ENCODE results near the gene ZNF608. TPM values are rescaled to one million over a fixed set of nuclear protein-coding genes. Genes with fewer than 3 reads are reported as not detected.

The ZNF608 gene
- total and polyA plus RNA-seq, 9 of the 15 experiments (the other 6 are each of a cell fraction or from before 2014, with no cell fraction given) = 0.38 to 1.5 (median 1.00) TPM

- H3K4me1 ChIP-seq (replicated peaks in 1 of 2; ENCODE audit: control insufficient read depth in 2 of 2, insufficient read depth in 2 of 2, low read length in 2 of 2) = peaks cover 0 to 6% of the 10 kb centered on the region in 2 experiments; a peak in 3 of 5 replicates
- H3K36me3 ChIP-seq (ENCODE audit: control insufficient read depth, insufficient read depth, low read length) = no peaks in the 10 kb centered on the region
- H3K4me3 ChIP-seq = no peak overlapping the region
- H3K9me1 ChIP-seq (ENCODE audit: control insufficient read depth, insufficient read depth, low read length) = no peaks in the 10 kb centered on the region
- 10% methylated on average over 7 of the region's 8 CpGs for WGBS (ENCODE audit: insufficient coverage, low coverage, missing lambda C conversion rate)
- no peaks in the 10 kb centered on the region for H3K79me2 ChIP-seq (ENCODE audit: control insufficient read depth, insufficient read depth, low read length)
- H3K27ac ChIP-seq (ENCODE audit: extremely low read depth, low read depth, low read length) = no peak overlapping the region
- POLR2A ChIA-PET = no interaction called here
- ATAC-seq (no peak), DNase-seq (ENCODE audit: extremely low read depth in 1 of 4, low spot score in 3 of 4) (no peak), FAIRE-seq (no peak)
- no TSS peak for BruUV-seq (replicated peaks)
- CTCF ChIA-PET (ENCODE audit: low intra/inter-chr PET ratio) = no interaction called here
- no peak for TF ChIP-seq RBM15 (IDR thresholded peaks at IDR 0.05; ENCODE audit: insufficient read depth, low read length)
- TF ChIP-seq BMI1 (IDR thresholded peaks at IDR 0.05; ENCODE audit: low read length) = 0 out of 2 replicates have a peak, but pooled peaks have one; percentile 51
- in situ Hi-C loops (cut with MboI) = no loop called here
- H4K20me1 ChIP-seq (replicated peaks; ENCODE audit: control insufficient read depth, insufficient read depth, low read length) = no peaks in the 10 kb centered on the region
- H3K4me2 ChIP-seq (ENCODE audit: insufficient read depth, low read length) = no peak overlapping the region
- H2AFZ ChIP-seq (ENCODE audit: low read depth, low read length) = no peak overlapping the region
- intact Hi-C loops (cut with micrococcal nuclease) = no loop called here
- no peak overlapping the region for H3K9ac ChIP-seq (ENCODE audit: insufficient read depth in 1 of 2, low read depth in 2 of 2, low read length in 2 of 2)
- H3K27me3 ChIP-seq (ENCODE audit: control insufficient read depth in 2 of 2, insufficient read depth in 2 of 2, low read length in 2 of 2) = peaks cover 37 to 42% of the 10 kb centered on the region in 2 experiments; a peak in 4 of 5 replicates
- no peaks in the 10 kb centered on the region for H3K9me3 ChIP-seq (replicated peaks; ENCODE audit: control insufficient read depth, insufficient read depth, low read depth, low read length)
These were observed 1.2 kb downstream of the ZNF608 start for GRCh38 chr5:124745007-124745927.

DNA sequence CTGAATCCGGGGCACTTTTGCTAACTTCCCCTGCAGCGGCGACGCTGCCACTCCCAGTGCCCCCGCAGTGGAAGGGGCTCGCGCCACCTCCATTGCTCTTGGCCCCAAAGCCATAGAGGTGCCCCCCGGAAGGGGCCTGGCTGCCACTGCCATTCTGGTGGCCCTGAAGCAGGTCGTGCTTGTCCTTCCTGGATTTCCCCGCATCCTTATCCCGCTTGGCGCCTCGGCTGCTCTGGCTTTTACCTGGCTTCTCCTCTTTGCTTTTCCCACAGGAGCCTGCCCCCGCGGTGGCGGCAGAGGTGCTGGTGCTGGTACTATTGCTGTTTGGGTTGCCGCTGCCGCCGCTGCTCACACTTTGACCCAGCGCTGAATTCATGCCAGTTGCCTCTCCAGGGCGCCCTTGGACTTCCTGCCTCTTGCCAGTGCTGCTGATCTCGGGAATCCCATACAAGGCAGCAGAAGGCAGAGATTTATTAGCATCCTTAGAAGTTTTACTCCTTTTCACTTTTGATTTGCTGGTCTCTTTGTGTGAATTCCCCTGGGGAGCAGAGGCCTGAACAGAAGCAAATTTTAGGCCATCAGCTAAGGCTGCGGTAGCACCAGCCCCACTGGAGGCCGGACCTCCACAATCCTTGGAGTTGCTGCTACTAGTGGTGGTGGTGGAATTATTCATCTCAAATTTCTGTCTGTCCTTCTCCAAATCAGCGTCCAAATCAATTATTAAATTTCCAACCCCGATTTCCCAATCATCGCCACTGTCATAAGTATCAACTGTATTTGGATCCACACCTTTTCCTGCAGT lies 2.1 kb downstream of the ZNF608 start:
- 4% methylated on average over 20 of the region's 27 CpGs for WGBS (ENCODE audit: insufficient coverage, low coverage, missing lambda C conversion rate)
- BruUV-seq (replicated peaks) = no TSS peak
- ATAC-seq (no peak), FAIRE-seq (no peak), DNase-seq (ENCODE audit: extremely low read depth in 1 of 4, low spot score in 3 of 4) (no peak)
- H3K4me1 ChIP-seq (replicated peaks in 1 of 2; ENCODE audit: control insufficient read depth in 2 of 2, insufficient read depth in 2 of 2, low read length in 2 of 2) = peaks cover 0 to 6% of the 10 kb centered on the region in 2 experiments; a peak in 3 of 5 replicates
- H3K9ac ChIP-seq (ENCODE audit: insufficient read depth in 1 of 2, low read depth in 2 of 2, low read length in 2 of 2) = no peak overlapping the region
- no peak overlapping the region for H3K4me3 ChIP-seq
- H3K9me1 ChIP-seq (ENCODE audit: control insufficient read depth, insufficient read depth, low read length) = no peaks in the 10 kb centered on the region
- H3K27me3 ChIP-seq (ENCODE audit: control insufficient read depth in 2 of 2, insufficient read depth in 2 of 2, low read length in 2 of 2) = peaks cover 37 to 42% of the 10 kb centered on the region in 2 experiments; a peak in 4 of 5 replicates
- H3K9me3 ChIP-seq (replicated peaks; ENCODE audit: control insufficient read depth, insufficient read depth, low read depth, low read length) = no peaks in the 10 kb centered on the region
- intact Hi-C loops (cut with micrococcal nuclease) (no loop called here), in situ Hi-C loops (cut with MboI) (no loop called here)
- H4K20me1 ChIP-seq (replicated peaks; ENCODE audit: control insufficient read depth, insufficient read depth, low read length) = no peaks in the 10 kb centered on the region
- H3K36me3 ChIP-seq (ENCODE audit: control insufficient read depth, insufficient read depth, low read length) = no peaks in the 10 kb centered on the region
- CTCF ChIA-PET (ENCODE audit: low intra/inter-chr PET ratio) = no interaction called here
- H3K4me2 ChIP-seq (ENCODE audit: insufficient read depth, low read length) = no peak overlapping the region
- no peak overlapping the region for H3K27ac ChIP-seq (ENCODE audit: extremely low read depth, low read depth, low read length)
- H2AFZ ChIP-seq (ENCODE audit: low read depth, low read length) = no peak overlapping the region
- POLR2A ChIA-PET = no interaction called here
- H3K79me2 ChIP-seq (ENCODE audit: control insufficient read depth, insufficient read depth, low read length) = no peaks in the 10 kb centered on the region
- TF ChIP-seq ZNF121 (CRISPR knock-in tag; conservative IDR thresholded peaks at IDR 0.05) (no peak), ZNF280B (CRISPR knock-in tag; IDR thresholded peaks at IDR 0.05) (no peak), ETV5 (CRISPR knock-in tag; IDR thresholded peaks at IDR 0.05; ENCODE audit: low read depth) (no peak), TCF7L2 (IDR thresholded peaks at IDR 0.05; ENCODE audit: low read depth, low read length) (no peak), CTCFL (IDR thresholded peaks at IDR 0.05; ENCODE audit: borderline replicate concordance, insufficient read depth, low read depth, low read length, poor library complexity, severe bottlenecking) (no peak), SUPT5H (IDR thresholded peaks at IDR 0.05) (no peak), POU5F1 (IDR thresholded peaks at IDR 0.05; ENCODE audit: borderline replicate concordance, low read depth, low read length, partially characterized antibody) (no peak)
